Stimulated activated CD8-positive, alpha-beta memory T cell treated with anti-CD3 and anti-CD28 coated beads, Interleukin-15, amount 100 ng/mL, for 1 hour (primary cell): ENCODE results near the gene OR2A2.

Experiments
- DNase-seq: peaks from one replicate; pipeline ENCODE4 v3.0.0-alpha.2; 2020; ENCODE audit warnings: low read depth

OR2A2 gene

GRCh38 chr7:144142187-144142586 lies 32.8 kb downstream of the OR2A2 start:
- no peak for DNase-seq

GRCh38 chr7:144144426-144144825 lies 35.0 kb downstream of the OR2A2 start:
- DNase-seq, result no peak

- no peak for DNase-seq
Measured at GRCh38 chr7:144148224-144148827, 38.9 kb downstream of the OR2A2 start.

- no peak for DNase-seq
Measured at GRCh38 chr7:144158861-144159260, 49.5 kb downstream of the OR2A2 start.
